Measurements from ENCODE around the gene PPP2R5C.

- TF ChIP-seq ZBTB1 (tag by site-specific recombination; IDR thresholded peaks at IDR 0.05) (no peak), CTCF (tag by site-specific recombination; IDR thresholded peaks at IDR 0.05) (no peak), GLIS2 (tag by site-specific recombination; IDR thresholded peaks at IDR 0.05) (no peak)
These were observed 138.7 kb downstream of the PPP2R5C start for GRCh38 chr14:101900253-101900652.

Measured in HEK293 (cell line).